HepG2 (cell line): ENCODE data around the gene ARX. TPM values are rescaled to one million over a fixed set of nuclear protein-coding genes. Genes with fewer than 3 reads are reported as not detected.

Experiments
- ATAC-seq: fragments of 200-7000 bp; cut with Tn5 transposase; 3 replicates; pipeline ENCODE4 v1.9.1; 2020; ENCODE audit warnings: mild to moderate bottlenecking, moderate library complexity
- BruUV-seq: library from RNA; stranded (reverse); fragments of 400-500 nt; replicated peaks from 2 replicates; lab custom pipeline; 2021; lab: Mats Ljungman, UMichigan
- CTCF ChIA-PET: fragments of 300-600 bp; formaldehyde crosslinking; extraction: SDS; loops from one replicate; lab custom pipeline; 2021; ENCODE audit warnings: low total read pairs, inconsistent platforms, low intra/inter-chr PET ratio; lab: Yijun Ruan, JAX
- POLR2A ChIA-PET: fragments of 350-600 bp; sonication (Branson Sonifier 250); formaldehyde crosslinking; loops from one replicate; lab custom pipeline; 2020; ENCODE audit warnings: antibody characterized with exemption, inconsistent platforms; lab: Yijun Ruan, JAX
- DNase-seq: peaks from one replicate; pipeline ENCODE4 v3.0.0-alpha.2; 2015; ENCODE audit warnings: low spot score
- FAIRE-seq: peaks from 3 replicates; lab custom pipeline; 2011; peaks lifted over from hg19 to GRCh38; lab: Jason Lieb, UNC
- H2AFZ ChIP-seq: one replicate; pipeline ENCODE4 v1.6.1; 2011; ENCODE audit warnings: low read length, inconsistent platforms
- H3K27ac ChIP-seq: fragments of 300-600 bp; 3 replicates; pipeline ENCODE4 v1.8.0; 2011; ENCODE audit warnings: mixed run types, mild to moderate bottlenecking, mixed read lengths, low read length, inconsistent platforms; ENCODE audit not compliant: insufficient read depth; ENCODE audit errors: extremely low read length
- H3K27me3 ChIP-seq, 2 experiments: fragments of 200-600 bp in 1 of 2; 2 replicates in 1 of 2; 3 replicates in 1 of 2; pipeline versions ENCODE4 v1.6.0 to v1.8.0; 2011; ENCODE audit warnings: low read length in 2 of 2, mild to moderate bottlenecking in 2 of 2, moderate library complexity in 2 of 2, inconsistent platforms in 1 of 2; ENCODE audit not compliant: insufficient read depth in 2 of 2, control insufficient read depth in 1 of 2
- H3K36me3 ChIP-seq, 2 experiments: fragments of 200-600 bp in 1 of 2; replicated peaks in 1 of 2; 2 replicates in 1 of 2; 3 replicates in 1 of 2; pipeline versions ENCODE4 v1.5.1 to v1.8.0; 2011; ENCODE audit warnings: low read length in 2 of 2, inconsistent platforms in 1 of 2; ENCODE audit not compliant: insufficient read depth in 2 of 2, control insufficient read depth in 1 of 2
- H3K4me1 ChIP-seq: 2 replicates; pipeline ENCODE4 v1.5.1; 2012; ENCODE audit warnings: low read length, inconsistent platforms; ENCODE audit not compliant: insufficient read depth
- H3K4me2 ChIP-seq: 2 replicates; pipeline ENCODE4 v1.6.0; 2011; ENCODE audit warnings: low read depth, low read length, inconsistent platforms
- H3K4me3 ChIP-seq, 3 experiments: fragments of 200-600 bp in 1 of 3; sonication (generic), shearing (Covaris generic) in 1 of 3; replicated peaks in 1 of 3; 2 replicates each; pipeline ENCODE4 v1.5.1; 2011 to 2016; ENCODE audit warnings: low read length in 3 of 3, inconsistent platforms in 2 of 3, low read depth in 2 of 3, mild to moderate bottlenecking in 2 of 3, control low read depth in 1 of 3, mixed read lengths in 1 of 3; ENCODE audit not compliant: insufficient read depth in 1 of 3
- H3K79me2 ChIP-seq: one replicate; pipeline ENCODE4 v1.6.1; 2011; ENCODE audit warnings: low read length, inconsistent platforms; ENCODE audit not compliant: insufficient read depth
- H3K9ac ChIP-seq: 2 replicates; pipeline ENCODE4 v1.6.0; 2011; ENCODE audit warnings: mild to moderate bottlenecking, low read depth, low read length, inconsistent platforms; ENCODE audit not compliant: insufficient read depth
- H3K9me3 ChIP-seq: 2 replicates; pipeline ENCODE4 v1.5.1; 2012; ENCODE audit warnings: mild to moderate bottlenecking, low read length
- H4K20me1 ChIP-seq: 2 replicates; pipeline ENCODE4 v1.6.0; 2011; ENCODE audit warnings: inconsistent platforms, mild to moderate bottlenecking, low read length, moderate library complexity; ENCODE audit not compliant: insufficient read depth
- ATF1 ChIP-seq: IDR thresholded peaks from 2 replicates; pipeline ENCODE4 v1.6.1; 2016; ENCODE audit warnings: mild to moderate bottlenecking, control low read depth
- CENPT ChIP-seq: sonication (generic); formaldehyde crosslinking; IDR thresholded peaks from 2 replicates; pipeline ENCODE4 v1.8.0; 2022; ENCODE audit warnings: low read depth, mild to moderate bottlenecking, moderate library complexity, missing genetic modification reagents
- IRX3 ChIP-seq: sonication (generic); formaldehyde crosslinking; IDR thresholded peaks from 2 replicates; pipeline ENCODE4 v1.8.1; 2023; ENCODE audit warnings: mild to moderate bottlenecking, low read depth, missing genetic modification reagents, borderline replicate concordance
- JUNB ChIP-seq: sonication (generic); formaldehyde crosslinking; IDR thresholded peaks from 2 replicates; pipeline ENCODE4 v1.8.0; 2022; ENCODE audit warnings: missing genetic modification reagents, mild to moderate bottlenecking, borderline replicate concordance
- MAX ChIP-seq: IDR thresholded peaks from 2 replicates; pipeline ENCODE4 v1.6.1; 2012; ENCODE audit warnings: inconsistent platforms
- MXD4 ChIP-seq: IDR thresholded peaks from 2 replicates; pipeline ENCODE4 v1.6.1; 2016; ENCODE audit warnings: mild to moderate bottlenecking, missing biosample characterization, missing genetic modification reagents
- MYPOP ChIP-seq: sonication (generic); formaldehyde crosslinking; IDR thresholded peaks from 2 replicates; pipeline ENCODE4 v1.8.1; 2023; ENCODE audit warnings: mild to moderate bottlenecking, moderate library complexity, missing genetic modification reagents
- PRPF4 ChIP-seq: fragments of 200-400 bp; formaldehyde crosslinking; IDR thresholded peaks from 2 replicates; pipeline ENCODE4 v1.6.1; 2016; ENCODE audit warnings: low read length, low read depth; ENCODE audit not compliant: poor library complexity, severe bottlenecking
- SIN3A ChIP-seq: IDR thresholded peaks from 2 replicates; pipeline ENCODE4 v1.6.1; 2011; ENCODE audit warnings: low read depth, mild to moderate bottlenecking, control low read depth, low read length, borderline replicate concordance
- TBX2 ChIP-seq: sonication (generic); formaldehyde crosslinking; IDR thresholded peaks from 2 replicates; pipeline ENCODE4 v1.5.0; 2020; ENCODE audit warnings: missing genetic modification reagents, mild to moderate bottlenecking, borderline replicate concordance
- TOPORS ChIP-seq: sonication (generic); formaldehyde crosslinking; IDR thresholded peaks from 2 replicates; pipeline ENCODE4 v1.8.0; 2023; ENCODE audit warnings: mild to moderate bottlenecking, missing genetic modification reagents
- ZNF709 ChIP-seq: sonication (generic); formaldehyde crosslinking; IDR thresholded peaks from 2 replicates; pipeline ENCODE4 v1.5.0; 2020; ENCODE audit warnings: mild to moderate bottlenecking, missing genetic modification reagents
- ZNF777 ChIP-seq: sonication (generic); formaldehyde crosslinking; IDR thresholded peaks from 2 replicates; pipeline ENCODE4 v1.4.0; 2020; ENCODE audit warnings: missing genetic modification reagents
- WGBS: methylation state at CpG from one replicate; pipeline ENCODE4 v1.1.6; 2017; ENCODE audit warnings: low lambda C conversion rate; 5-methylcytosine and 5-hydroxymethylcytosine counted together
- in situ Hi-C: cut with HindIII; loops from 2 replicates; pipeline ENCODE4 v1.10.0; 2017; ENCODE audit warnings: low pct_unique_long_range_greater_than_20kb; ENCODE audit not compliant: extremely low pct_ligation_motif_present
- intact Hi-C: fragments of 100-400 bp; cut with micrococcal nuclease; formaldehyde crosslinking; loops from one replicate; pipeline ENCODE4 v1.10.0; 2022; ENCODE audit not compliant: unreplicated experiment
- polyA plus RNA-seq, 8 experiments: library from polyadenylated mRNA; depleted of rRNA in 3 of 8; stranded (reverse) in 7 of 8; unstranded in 1 of 8; fragments of >200 nt; fragmentation: Illumina TruSeq in 4 of 8; extraction: Trizol in 4 of 8; gene quantifications; 2 replicates each; pipeline versions ENCODE4 v1.2.1 to v1.2.3, GENCODE V29; 2011 to 2016; ENCODE audit warnings: low read depth in 4 of 8, missing spikeins in 1 of 8, mixed read lengths in 1 of 8; ENCODE audit not compliant: insufficient read depth in 1 of 8
- total RNA-seq, 5 experiments: library from RNA; depleted of rRNA; stranded (reverse); fragments of >200 nt; fragmentation: Illumina TruSeq; extraction: Trizol; gene quantifications; 2 replicates each; pipeline ENCODE4 v1.2.3, GENCODE V29; 2016; ENCODE audit warnings: low read depth in 1 of 5
- TF ChIP-seq, protein P1 (sequence below): sonication (generic); formaldehyde crosslinking; IDR thresholded peaks from 2 replicates; pipeline ENCODE4 v1.4.0; 2020; ENCODE audit warnings: missing genetic modification reagents
- TF ChIP-seq, protein P2 (sequence below): sonication (generic); formaldehyde crosslinking; IDR thresholded peaks from 2 replicates; pipeline ENCODE4 v1.5.0; 2020; ENCODE audit warnings: missing genetic modification reagents

ARX gene
- total and polyA plus RNA-seq, 2 of the 13 experiments (the other 11 are each of a cell fraction or from before 2014, with no cell fraction given) = not detected

GRCh38 chrX:24963823-24964222, 51.9 kb downstream of the ARX start (continued):
- TF ChIP-seq, protein P1, sequence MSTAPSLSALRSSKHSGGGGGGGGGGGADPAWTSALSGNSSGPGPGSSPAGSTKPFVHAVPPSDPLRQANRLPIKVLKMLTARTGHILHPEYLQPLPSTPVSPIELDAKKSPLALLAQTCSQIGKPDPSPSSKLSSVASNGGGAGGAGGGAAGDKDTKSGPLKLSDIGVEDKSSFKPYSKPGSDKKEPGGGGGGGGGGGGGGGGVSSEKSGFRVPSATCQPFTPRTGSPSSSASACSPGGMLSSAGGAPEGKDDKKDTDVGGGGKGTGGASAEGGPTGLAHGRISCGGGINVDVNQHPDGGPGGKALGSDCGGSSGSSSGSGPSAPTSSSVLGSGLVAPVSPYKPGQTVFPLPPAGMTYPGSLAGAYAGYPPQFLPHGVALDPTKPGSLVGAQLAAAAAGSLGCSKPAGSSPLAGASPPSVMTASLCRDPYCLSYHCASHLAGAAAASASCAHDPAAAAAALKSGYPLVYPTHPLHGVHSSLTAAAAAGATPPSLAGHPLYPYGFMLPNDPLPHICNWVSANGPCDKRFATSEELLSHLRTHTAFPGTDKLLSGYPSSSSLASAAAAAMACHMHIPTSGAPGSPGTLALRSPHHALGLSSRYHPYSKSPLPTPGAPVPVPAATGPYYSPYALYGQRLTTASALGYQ (CRISPR knock-in tag) = no peak
- no peak for TF ChIP-seq TBX2 (CRISPR knock-in tag)
- TF ChIP-seq MAX = no peak
- TF ChIP-seq ZNF777 (CRISPR knock-in tag) = no peak
- TF ChIP-seq IRX3 (CRISPR knock-in tag) = no peak
- no peak for TF ChIP-seq SIN3A
- TF ChIP-seq TOPORS = no peak
- TF ChIP-seq ZNF709 = no peak
- TF ChIP-seq MXD4 (CRISPR knock-in tag) = no peak

GRCh38 chrX:24961809-24962208, 54.0 kb downstream of the ARX start:
- no TSS peak for BruUV-seq

More at GRCh38 chrX:24961809-24962208, 54.0 kb downstream of the ARX start:
- ChIA-PET CTCF (no interaction called here), POLR2A (no interaction called here)
- Histone ChIP-seq H3K27ac (no peak overlapping the region), H3K9me3 (no peaks in the 10 kb centered on the region), H3K4me2 (no peak overlapping the region), H3K9ac (no peak overlapping the region), H3K4me3 (no peak overlapping the region), H4K20me1 (no peaks in the 10 kb centered on the region), H2AFZ (no peak overlapping the region), H3K79me2 (no peaks in the 10 kb centered on the region), H3K36me3 (no peaks in the 10 kb centered on the region), H3K27me3 (no peaks in the 10 kb centered on the region), H3K4me1 (no peaks in the 10 kb centered on the region)
- TF ChIP-seq CENPT (CRISPR knock-in tag) (no peak), MYPOP (CRISPR knock-in tag) (no peak), PRPF4 (no peak), ATF1 (no peak), JUNB (CRISPR knock-in tag) (no peak)
- TF ChIP-seq, protein P2, sequence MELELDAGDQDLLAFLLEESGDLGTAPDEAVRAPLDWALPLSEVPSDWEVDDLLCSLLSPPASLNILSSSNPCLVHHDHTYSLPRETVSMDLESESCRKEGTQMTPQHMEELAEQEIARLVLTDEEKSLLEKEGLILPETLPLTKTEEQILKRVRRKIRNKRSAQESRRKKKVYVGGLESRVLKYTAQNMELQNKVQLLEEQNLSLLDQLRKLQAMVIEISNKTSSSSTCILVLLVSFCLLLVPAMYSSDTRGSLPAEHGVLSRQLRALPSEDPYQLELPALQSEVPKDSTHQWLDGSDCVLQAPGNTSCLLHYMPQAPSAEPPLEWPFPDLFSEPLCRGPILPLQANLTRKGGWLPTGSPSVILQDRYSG = no peak
- intact Hi-C loops = no loop called here
- FAIRE-seq = no peak
- no peak for DNase-seq
- WGBS = 96% methylated on average over 1 of the region's 1 CpG
- no peak for ATAC-seq
- in situ Hi-C loops = no loop called here
